IMR-90 (cell line): ENCODE results near the gene ZNF485.
A peak's percentile ranks its signal among the peaks of the same experiment; 100 is the strongest.

Source experiments
- CEBPB ChIP-seq: IDR thresholded peaks from 2 replicates; pipeline ENCODE4 v1.6.1; 2012; ENCODE audit warnings: low read depth, low read length, improper control_type of control experiment
- CHD1 ChIP-seq: IDR thresholded peaks from 2 replicates; pipeline ENCODE4 v1.6.1; 2012; ENCODE audit warnings: low read depth, low read length, improper control_type of control experiment
- CTCF ChIP-seq: conservative IDR thresholded peaks from 2 replicates; pipeline ENCODE4 v1.5.1; 2012; ENCODE audit warnings: mild to moderate bottlenecking, low read depth, low read length, improper control_type of control experiment
- POLR2A ChIP-seq: IDR thresholded peaks from 2 replicates; pipeline ENCODE4 v1.6.1; 2012; ENCODE audit warnings: mild to moderate bottlenecking, low read depth, low read length
- RAD21 ChIP-seq: IDR thresholded peaks from 2 replicates; pipeline ENCODE4 v1.6.1; 2012; ENCODE audit warnings: low read length, improper control_type of control experiment
- SMC3 ChIP-seq: fragments of 150-350 bp; IDR thresholded peaks from 2 replicates; pipeline ENCODE4 v1.6.1; 2016; ENCODE audit warnings: low read depth, mild to moderate bottlenecking, antibody characterized with exemption, low read length, moderate library complexity

GRCh38 chr10:43667317-43667731 is 61.1 kb downstream of the ZNF485 start:
- TF ChIP-seq CTCF (peak; percentile 24; the same call in 1 of the 2 replicates), CHD1 (no peak), RAD21 (no peak; the same call in 1 of the 2 replicates), POLR2A (no peak), SMC3 (0 out of 2 replicates have a peak, but pooled peaks have one; percentile 20), CEBPB (no peak)
